GM13977 (cell line): ENCODE measurements around the gene HDAC9.

Experiments used
- DNase-seq: peaks from one replicate; pipeline ENCODE4 v3.0.0; 2012; ENCODE audit warnings: low spot score
- in situ Hi-C: fragments of 300-500 bp; cut with MboI; formaldehyde crosslinking; loops from one replicate; pipeline ENCODE4 v1.12.0; 2022; ENCODE audit warnings: low sequenced_read_pairs, low pct_unique_long_range_greater_than_20kb, mixed read lengths, inconsistent platforms; ENCODE audit not compliant: unreplicated experiment
- TF ChIP-seq, protein P1 (sequence below): IDR thresholded peaks from 2 replicates; pipeline ENCODE4 v1.5.1; 2012; ENCODE audit warnings: mild to moderate bottlenecking, control low read depth; ENCODE audit not compliant: insufficient read depth; ENCODE audit errors: extremely low read depth, missing control alignments

Gene HDAC9

DNA sequence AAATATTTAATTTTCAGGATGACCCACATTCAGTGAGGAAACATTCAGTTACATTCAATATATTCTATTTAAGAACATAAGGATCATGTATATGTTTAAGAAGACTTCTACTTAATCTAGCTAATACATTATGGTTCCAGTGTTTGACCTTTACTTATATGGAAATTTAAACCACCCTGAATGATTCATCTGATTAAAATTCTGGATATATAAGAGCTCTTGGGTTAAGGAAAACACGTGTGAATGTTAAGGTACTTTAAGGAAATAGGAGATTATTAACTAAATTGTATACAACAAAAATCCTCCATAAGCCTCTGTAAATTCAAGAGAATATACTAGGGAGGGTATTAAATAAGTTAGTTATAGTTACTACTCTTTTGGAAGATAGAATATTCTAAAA lies 40.9 kb downstream of the HDAC9 start:
- DNase-seq: no peak
- in situ Hi-C loops: no loop called here
- TF ChIP-seq, protein P1, sequence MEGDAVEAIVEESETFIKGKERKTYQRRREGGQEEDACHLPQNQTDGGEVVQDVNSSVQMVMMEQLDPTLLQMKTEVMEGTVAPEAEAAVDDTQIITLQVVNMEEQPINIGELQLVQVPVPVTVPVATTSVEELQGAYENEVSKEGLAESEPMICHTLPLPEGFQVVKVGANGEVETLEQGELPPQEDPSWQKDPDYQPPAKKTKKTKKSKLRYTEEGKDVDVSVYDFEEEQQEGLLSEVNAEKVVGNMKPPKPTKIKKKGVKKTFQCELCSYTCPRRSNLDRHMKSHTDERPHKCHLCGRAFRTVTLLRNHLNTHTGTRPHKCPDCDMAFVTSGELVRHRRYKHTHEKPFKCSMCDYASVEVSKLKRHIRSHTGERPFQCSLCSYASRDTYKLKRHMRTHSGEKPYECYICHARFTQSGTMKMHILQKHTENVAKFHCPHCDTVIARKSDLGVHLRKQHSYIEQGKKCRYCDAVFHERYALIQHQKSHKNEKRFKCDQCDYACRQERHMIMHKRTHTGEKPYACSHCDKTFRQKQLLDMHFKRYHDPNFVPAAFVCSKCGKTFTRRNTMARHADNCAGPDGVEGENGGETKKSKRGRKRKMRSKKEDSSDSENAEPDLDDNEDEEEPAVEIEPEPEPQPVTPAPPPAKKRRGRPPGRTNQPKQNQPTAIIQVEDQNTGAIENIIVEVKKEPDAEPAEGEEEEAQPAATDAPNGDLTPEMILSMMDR: no peak

DNA sequence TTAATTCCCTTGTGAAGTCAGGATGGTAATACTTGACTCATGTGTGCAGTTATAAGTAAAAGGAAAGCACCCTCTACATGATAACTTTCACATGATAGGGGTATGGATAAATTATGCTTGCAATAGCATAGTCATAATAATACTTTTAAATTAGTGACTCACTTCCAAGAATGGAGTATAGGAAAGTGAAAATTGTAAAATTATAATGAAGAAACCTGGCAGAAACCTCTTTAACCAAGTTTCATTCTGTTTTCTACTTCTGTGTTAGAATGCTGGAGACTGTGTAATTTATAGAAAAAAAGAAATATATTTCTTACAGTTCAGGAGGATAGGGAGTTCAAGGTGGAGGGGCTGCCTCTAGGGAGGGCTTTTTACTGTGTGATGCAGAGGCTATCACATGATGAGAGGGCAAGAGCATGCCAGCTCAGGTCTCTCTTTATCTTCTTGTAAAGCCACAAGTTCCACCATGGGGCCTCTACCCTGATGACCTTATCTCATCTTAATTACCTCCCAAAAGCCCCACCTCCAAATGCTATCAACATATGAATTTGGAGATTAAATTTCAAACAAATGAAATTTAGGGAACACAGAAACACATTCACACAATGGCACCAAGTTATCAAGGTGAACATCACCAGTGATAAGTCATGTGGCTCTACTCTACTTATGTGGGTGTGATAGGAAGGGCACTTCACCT lies 43.2 kb downstream of the HDAC9 start:
- TF ChIP-seq, protein P1: no peak
- in situ Hi-C loops: no loop called here
- DNase-seq: no peak

DNA sequence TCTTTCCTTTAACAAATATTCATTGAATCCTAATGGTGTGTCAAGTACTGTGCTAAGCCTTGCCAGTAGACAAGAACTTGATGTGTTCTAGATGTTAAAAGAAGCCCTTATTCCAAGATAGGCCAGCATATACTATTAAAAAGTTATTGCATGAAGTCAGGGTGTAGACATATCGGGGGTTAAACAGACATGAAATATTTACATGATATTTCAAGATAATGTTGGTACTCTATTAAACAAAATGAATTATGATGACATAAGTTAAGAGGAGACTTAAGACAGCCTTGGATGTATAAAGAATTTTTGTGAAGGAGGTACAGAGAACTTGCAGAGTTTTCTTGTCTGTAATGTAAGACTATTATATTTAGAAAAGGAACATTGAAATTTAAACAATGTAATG lies 44.8 kb downstream of the HDAC9 start:
- TF ChIP-seq, protein P1: no peak
- in situ Hi-C loops: no loop called here
- no peak for DNase-seq

DNA sequence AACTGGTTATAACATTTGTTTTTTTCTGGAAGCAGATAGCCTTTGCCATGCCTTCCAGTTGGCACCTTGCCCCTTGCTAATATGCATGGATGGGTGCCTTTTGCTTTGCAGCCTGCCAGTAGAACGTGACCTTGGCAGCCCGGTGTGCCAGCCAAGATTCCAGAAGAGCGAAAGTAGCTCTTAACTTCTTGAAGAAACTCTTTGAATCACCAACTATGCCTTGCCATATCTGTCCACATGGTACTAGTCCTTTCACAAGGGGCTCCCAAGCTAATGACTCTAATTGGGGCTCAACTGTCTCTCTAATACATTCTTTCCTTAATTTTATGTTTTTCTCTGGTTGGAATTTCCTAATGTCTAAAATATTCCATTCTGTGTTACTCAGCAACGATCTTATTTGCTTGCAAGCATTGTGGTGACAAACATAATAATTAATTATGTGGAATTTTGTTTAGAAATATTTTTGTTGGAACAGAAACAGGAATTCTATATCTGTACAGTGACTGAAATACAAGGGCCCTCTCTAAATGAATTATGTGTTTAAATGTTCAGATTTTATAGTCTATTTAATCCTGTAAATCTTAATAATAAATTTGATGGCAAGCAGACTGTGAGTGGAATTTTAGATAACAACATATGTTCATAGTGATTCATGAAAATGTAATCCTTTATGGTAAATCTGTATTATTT lies 45.8 kb downstream of the HDAC9 start:
- in situ Hi-C loops: no loop called here
- DNase-seq: no peak
- TF ChIP-seq, protein P1: no peak

DNA sequence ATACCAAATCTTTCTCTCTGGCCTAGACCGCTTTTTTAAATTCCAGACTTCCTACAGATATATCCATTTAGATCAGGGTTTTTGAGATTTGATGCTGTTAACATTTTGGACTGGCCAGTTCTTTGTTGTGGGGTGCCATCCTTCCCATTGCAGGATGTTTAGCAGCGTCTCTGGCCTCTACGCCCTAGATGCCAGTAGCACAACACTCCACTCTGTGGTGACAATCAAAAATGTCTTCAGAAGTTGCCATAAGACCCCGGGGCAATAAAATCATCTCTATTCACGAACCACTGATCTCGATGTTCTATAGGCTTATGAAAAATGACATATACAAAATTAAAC lies 46.3 kb downstream of the HDAC9 start:
- in situ Hi-C loops: no loop called here
- TF ChIP-seq, protein P1: no peak

DNA sequence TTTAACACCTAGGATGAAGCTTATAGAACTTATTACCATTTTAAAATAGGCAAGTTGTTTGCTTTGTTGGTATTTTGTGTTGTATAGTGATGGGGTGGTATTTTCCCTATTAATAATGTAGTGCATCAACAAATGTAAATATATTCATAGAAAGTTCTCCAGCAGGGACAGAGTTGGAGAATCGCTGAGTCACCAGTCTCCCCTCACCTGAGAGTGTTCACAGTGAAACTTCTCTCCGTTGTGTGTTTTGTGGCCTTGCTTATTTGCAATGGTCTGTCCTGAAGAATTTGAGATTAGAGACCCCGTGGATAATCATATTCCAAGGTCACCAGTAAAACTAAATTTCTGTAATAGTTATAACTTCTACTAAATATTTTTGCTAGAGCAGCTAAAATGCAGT lies 51.0 kb downstream of the HDAC9 start:
- in situ Hi-C loops: no loop called here
- TF ChIP-seq, protein P1: no peak
- no peak for DNase-seq

More for the DNA sequence above, 46.3 kb downstream of the HDAC9 start:
- DNase-seq: no peak
